Measurements from ENCODE around the gene SPRY2.

DNA sequence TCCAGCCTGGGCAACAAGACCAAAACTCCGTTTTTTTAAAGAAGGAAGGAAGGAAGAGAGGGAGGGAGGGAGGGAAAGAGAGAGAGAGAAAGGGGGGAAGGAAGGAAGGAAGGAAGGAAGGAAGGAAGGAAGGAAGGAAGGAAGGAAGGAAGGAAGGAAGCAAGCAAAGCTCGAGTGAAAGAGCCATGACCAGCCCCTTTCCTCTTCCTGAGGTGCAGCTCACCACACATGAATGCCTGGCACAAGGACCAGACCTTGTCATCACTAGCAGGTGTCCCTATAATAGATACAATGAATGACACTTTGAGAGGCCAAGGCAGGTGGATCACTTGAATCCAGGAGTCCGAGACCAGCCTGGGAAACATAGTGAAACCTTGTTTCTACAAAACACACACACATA is 31.0 kb downstream of the SPRY2 start:
- TF ChIP-seq, protein P1, sequence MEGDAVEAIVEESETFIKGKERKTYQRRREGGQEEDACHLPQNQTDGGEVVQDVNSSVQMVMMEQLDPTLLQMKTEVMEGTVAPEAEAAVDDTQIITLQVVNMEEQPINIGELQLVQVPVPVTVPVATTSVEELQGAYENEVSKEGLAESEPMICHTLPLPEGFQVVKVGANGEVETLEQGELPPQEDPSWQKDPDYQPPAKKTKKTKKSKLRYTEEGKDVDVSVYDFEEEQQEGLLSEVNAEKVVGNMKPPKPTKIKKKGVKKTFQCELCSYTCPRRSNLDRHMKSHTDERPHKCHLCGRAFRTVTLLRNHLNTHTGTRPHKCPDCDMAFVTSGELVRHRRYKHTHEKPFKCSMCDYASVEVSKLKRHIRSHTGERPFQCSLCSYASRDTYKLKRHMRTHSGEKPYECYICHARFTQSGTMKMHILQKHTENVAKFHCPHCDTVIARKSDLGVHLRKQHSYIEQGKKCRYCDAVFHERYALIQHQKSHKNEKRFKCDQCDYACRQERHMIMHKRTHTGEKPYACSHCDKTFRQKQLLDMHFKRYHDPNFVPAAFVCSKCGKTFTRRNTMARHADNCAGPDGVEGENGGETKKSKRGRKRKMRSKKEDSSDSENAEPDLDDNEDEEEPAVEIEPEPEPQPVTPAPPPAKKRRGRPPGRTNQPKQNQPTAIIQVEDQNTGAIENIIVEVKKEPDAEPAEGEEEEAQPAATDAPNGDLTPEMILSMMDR (conservative IDR thresholded peaks at IDR 0.05; ENCODE audit: low read depth, low read length), result no peak
- TF ChIP-seq EZH2 (IDR thresholded peaks at IDR 0.05; ENCODE audit: borderline replicate concordance, low read depth, low read length, poor library complexity, severe bottlenecking), result no peak
